Testis (tissue), 2 donors: ENCODE data around the gene TMEM121.
A peak's percentile ranks its signal among the peaks of the same experiment; 100 is the strongest.

Experiments used
- POLR2A ChIP-seq: fragments of 450-650 bp; IDR thresholded peaks from one replicate; pipeline ENCODE4 v1.6.1; 2017; ENCODE audit warnings: antibody characterized with exemption, mild to moderate bottlenecking, moderate library complexity
- TF ChIP-seq, protein P1 (sequence below), 3 experiments: fragments of 450-650 bp in 2 of 3; fragments of 200-600 bp in 1 of 3; sonication (generic) in 1 of 3; IDR thresholded peaks; one replicate each; pipeline ENCODE4 v1.5.1; 2016 to 2019; ENCODE audit warnings: antibody characterized with exemption in 3 of 3, mild to moderate bottlenecking in 2 of 3, moderate library complexity in 1 of 3

DNA sequence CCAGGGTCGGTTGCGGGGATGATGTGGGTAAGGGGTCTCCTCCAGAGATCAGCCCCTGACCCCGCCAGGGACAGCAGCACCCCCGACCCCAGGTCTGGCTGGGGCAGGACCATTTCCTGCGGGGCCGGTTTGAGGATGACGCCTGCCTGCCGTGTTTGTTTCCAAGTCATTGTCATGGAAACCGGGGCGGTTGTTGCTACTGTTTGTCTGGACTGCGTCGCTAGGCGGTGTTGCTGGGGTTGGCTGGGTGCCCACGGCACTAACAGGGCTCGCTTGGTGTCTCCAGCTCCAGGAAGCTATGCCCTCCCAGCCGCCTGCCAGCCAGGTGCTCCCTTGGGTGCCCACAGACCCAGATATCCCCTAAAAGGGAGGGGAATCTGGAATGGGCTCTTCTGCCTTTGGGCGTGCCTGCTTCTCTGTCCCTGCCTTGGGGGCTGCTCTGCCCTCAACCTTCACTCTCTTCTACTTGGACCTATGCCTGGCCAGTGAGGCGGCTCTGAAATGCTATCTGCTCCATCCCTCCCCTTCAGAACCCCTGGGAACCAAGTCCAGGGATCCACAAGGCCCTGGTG is 44.4 kb upstream of the TMEM121 start:
- TF ChIP-seq, protein P1, sequence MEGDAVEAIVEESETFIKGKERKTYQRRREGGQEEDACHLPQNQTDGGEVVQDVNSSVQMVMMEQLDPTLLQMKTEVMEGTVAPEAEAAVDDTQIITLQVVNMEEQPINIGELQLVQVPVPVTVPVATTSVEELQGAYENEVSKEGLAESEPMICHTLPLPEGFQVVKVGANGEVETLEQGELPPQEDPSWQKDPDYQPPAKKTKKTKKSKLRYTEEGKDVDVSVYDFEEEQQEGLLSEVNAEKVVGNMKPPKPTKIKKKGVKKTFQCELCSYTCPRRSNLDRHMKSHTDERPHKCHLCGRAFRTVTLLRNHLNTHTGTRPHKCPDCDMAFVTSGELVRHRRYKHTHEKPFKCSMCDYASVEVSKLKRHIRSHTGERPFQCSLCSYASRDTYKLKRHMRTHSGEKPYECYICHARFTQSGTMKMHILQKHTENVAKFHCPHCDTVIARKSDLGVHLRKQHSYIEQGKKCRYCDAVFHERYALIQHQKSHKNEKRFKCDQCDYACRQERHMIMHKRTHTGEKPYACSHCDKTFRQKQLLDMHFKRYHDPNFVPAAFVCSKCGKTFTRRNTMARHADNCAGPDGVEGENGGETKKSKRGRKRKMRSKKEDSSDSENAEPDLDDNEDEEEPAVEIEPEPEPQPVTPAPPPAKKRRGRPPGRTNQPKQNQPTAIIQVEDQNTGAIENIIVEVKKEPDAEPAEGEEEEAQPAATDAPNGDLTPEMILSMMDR (IDR thresholded peaks at IDR 0.05) = peak in 1 of 3 experiments; percentile 15
- no peak for TF ChIP-seq POLR2A
